NCI-H510A treated with DMSO at 0.1 percent for 48 hours (cell line): ENCODE data around the gene PXDN.

Experiments used
- DNase-seq: peaks from one replicate; lab custom pipeline; 2025; lab: John Stamatoyannopoulos, UW

The PXDN gene

GRCh38 chr2:1755436-1756191, 11.3 kb upstream of the PXDN start:
- DNase-seq = no peak

GRCh38 chr2:1754461-1755170, 10.3 kb upstream of the PXDN start:
- no peak for DNase-seq

GRCh38 chr2:1754046-1754445, 9.7 kb upstream of the PXDN start:
- no peak for DNase-seq

GRCh38 chr2:1752751-1753150, 8.4 kb upstream of the PXDN start:
- no peak for DNase-seq

GRCh38 chr2:1751767-1752725, 7.7 kb upstream of the PXDN start:
- no peak for DNase-seq

GRCh38 chr2:1750933-1751766, 6.8 kb upstream of the PXDN start:
- peak; percentile 66 for DNase-seq

GRCh38 chr2:1750270-1750932, 6.1 kb upstream of the PXDN start:
- no peak for DNase-seq

GRCh38 chr2:1749489-1750119, 5.3 kb upstream of the PXDN start:
- no peak for DNase-seq

- no peak for DNase-seq
Measured at GRCh38 chr2:1748741-1749488, 4.6 kb upstream of the PXDN start.

- no peak for DNase-seq
Measured at GRCh38 chr2:1748176-1748740, 3.9 kb upstream of the PXDN start.

GRCh38 chr2:1747065-1747941, 3.0 kb upstream of the PXDN start:
- no peak for DNase-seq

- no peak for DNase-seq
Measured at GRCh38 chr2:1746174-1747064, 2.1 kb upstream of the PXDN start.

- DNase-seq = no peak
Measured at GRCh38 chr2:1745171-1746023, 1.1 kb upstream of the PXDN start.

- no peak for DNase-seq
Measured at GRCh38 chr2:1744151-1744445, 217 bp downstream of the PXDN start.

GRCh38 chr2:1743396-1744150, 742 bp downstream of the PXDN start:
- DNase-seq = peak; percentile 20
